ENCODE results near the gene BNC2. TPM values are rescaled to one million over a fixed set of nuclear protein-coding genes. Genes with fewer than 3 reads are reported as not detected.

BNC2 gene
- total RNA-seq, 1 experiment from 2014 or later, result 43.6 TPM

GRCh38 chr9:16823906-16824305, 46.6 kb downstream of the BNC2 start:
- H3K4me3 Mint-ChIP-seq, result no peak overlapping the region
- no peak overlapping the region for H4K91ac ChIP-seq (ENCODE audit: insufficient read length, low read depth, low read length)
- no peaks in the 10 kb centered on the region for H3K23me2 ChIP-seq (ENCODE audit: insufficient read length, low read depth, low read length, poor library complexity, severe bottlenecking)
- H3K4me1 Mint-ChIP-seq, result peaks cover 45 to 46% of the 10 kb centered on the region in 2 experiments
- H3K27ac ChIP-seq (ENCODE audit: insufficient read length, low read depth, low read length), result no peak overlapping the region
- no peak overlapping the region for H4K8ac ChIP-seq (replicated peaks; ENCODE audit: insufficient read length, low read depth, low read length)
- no peak overlapping the region for H4K5ac ChIP-seq (ENCODE audit: insufficient read length, low read depth, low read length)
- no peak for TF ChIP-seq CTCF (conservative IDR thresholded peaks at IDR 0.05)
- H2BK120ac ChIP-seq (ENCODE audit: low read depth, low read length, poor library complexity, severe bottlenecking), result no peak overlapping the region
- H3K9me3 Mint-ChIP-seq, result no peaks in the 10 kb centered on the region
- no peaks in the 10 kb centered on the region for H3K9me3 ChIP-seq (ENCODE audit: control insufficient read depth, low read depth, low read length)
- no peak overlapping the region for H2AK5ac ChIP-seq (ENCODE audit: insufficient read length, low read length)
- H3K27me3 ChIP-seq (ENCODE audit: insufficient read depth, low read length), result no peaks in the 10 kb centered on the region
- H3K56ac ChIP-seq (ENCODE audit: insufficient read length, low read depth, low read length), result no peak overlapping the region
- H3K4ac ChIP-seq (ENCODE audit: low read depth, low read length), result no peak overlapping the region
- H3K27me3 Mint-ChIP-seq (ENCODE audit: low read depth), result no peaks in the 10 kb centered on the region
- no peak overlapping the region for H3K27ac Mint-ChIP-seq
- no peak overlapping the region for H2BK12ac ChIP-seq (ENCODE audit: insufficient read length, low read depth, low read length)
- H3K36me3 Mint-ChIP-seq (ENCODE audit: insufficient read depth in 1 of 3, low read depth in 3 of 3), result peaks cover 0 to 10% (median 7%) of the 10 kb centered on the region in 3 experiments; a peak in 5 of 7 replicates
- no peak overlapping the region for H2BK5ac ChIP-seq (ENCODE audit: insufficient read length, low read length)
- H3K4me2 ChIP-seq (ENCODE audit: insufficient read depth, insufficient read length, low read length), result no peak overlapping the region
- H2BK20ac ChIP-seq (ENCODE audit: low read depth, low read length, poor library complexity, severe bottlenecking), result no peak overlapping the region
- H2AFZ ChIP-seq (ENCODE audit: low read length), result no peak overlapping the region
- no CpG with 5 or more reads among the region's 2 CpGs for WGBS (ENCODE audit: extremely low coverage, insufficient read length, low lambda C conversion rate)
- H3K9ac ChIP-seq (ENCODE audit: extremely low read depth, insufficient read length, low read length), result no peak overlapping the region
- H3T11ph ChIP-seq (ENCODE audit: low read length), result no peak overlapping the region
- peaks cover 8% of the 10 kb centered on the region; the same call in 1 of the 2 replicates for H3K4me1 ChIP-seq (ENCODE audit: insufficient read depth, low read length)
- no peak for DNase-seq
- no peak overlapping the region for H3K14ac ChIP-seq (ENCODE audit: insufficient read depth, low read length)
- H2BK15ac ChIP-seq (ENCODE audit: low read depth, low read length), result no peak overlapping the region
- no peaks in the 10 kb centered on the region for H3K79me2 ChIP-seq (ENCODE audit: insufficient read depth, low read length)
- no peaks in the 10 kb centered on the region for H4K20me1 ChIP-seq (ENCODE audit: control insufficient read depth, insufficient read depth, insufficient read length)
- no peaks in the 10 kb centered on the region for H3K79me1 ChIP-seq (ENCODE audit: insufficient read depth, low read depth, low read length, poor library complexity, severe bottlenecking)
- H3K23ac ChIP-seq (ENCODE audit: insufficient read length, low read depth, low read length), result no peak overlapping the region
- H3K18ac ChIP-seq (ENCODE audit: insufficient read length, low read depth, low read length), result no peak overlapping the region

Measured in H9 (cell line).